ENCODE measurements around the gene STARD5. TPM values are rescaled to one million over a fixed set of nuclear protein-coding genes. Genes with fewer than 3 reads are reported as not detected.
A peak's percentile ranks its signal among the peaks of the same experiment; 100 is the strongest.

Gene STARD5
- total RNA-seq, 4 donors from 2014 or later, result 1.5 to 11.3 (median 8.5) TPM

DNA sequence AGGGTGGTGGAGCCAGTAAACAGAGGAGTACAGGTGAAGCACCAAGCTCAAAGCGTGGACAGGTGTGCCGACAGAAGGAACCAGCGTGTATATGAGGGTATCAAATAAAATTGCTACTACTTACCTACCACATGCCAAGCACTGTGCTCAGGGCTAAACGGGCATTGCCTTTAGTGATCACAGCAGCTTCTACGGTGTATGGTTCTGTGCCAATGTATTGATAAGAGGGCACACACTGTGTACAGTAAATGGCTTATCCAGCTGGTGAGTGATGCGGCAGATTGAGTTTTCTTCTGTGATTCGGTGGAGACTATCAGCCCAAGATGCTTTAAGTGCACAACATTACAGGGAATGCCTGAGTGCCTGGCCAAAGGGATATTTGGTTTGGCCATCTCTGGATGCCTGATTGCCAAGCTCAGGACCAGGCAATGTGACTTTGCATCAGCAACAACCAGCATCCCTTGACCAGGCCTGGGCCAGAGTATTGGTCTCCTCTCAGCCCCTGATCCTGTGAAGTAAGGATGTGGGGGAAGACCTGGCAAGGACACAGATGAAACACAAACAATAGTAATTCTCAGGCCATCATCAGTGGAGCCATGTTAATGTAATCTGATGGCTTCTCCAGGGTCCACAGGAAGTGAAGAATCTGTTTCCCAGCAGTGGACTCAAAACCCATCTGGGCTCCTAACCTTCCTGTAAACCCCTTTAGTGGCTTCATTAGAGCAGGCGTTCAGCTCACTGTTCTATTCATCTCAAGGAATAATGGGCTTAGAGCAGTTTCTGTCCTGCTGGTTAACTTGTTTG lies 14.1 kb downstream of the STARD5 start:
- 91 to 93% methylated on average over 8 of the region's 8 CpGs for WGBS, 2 donors
- intact Hi-C loops (cut with DNase I), result no loop called here

DNA sequence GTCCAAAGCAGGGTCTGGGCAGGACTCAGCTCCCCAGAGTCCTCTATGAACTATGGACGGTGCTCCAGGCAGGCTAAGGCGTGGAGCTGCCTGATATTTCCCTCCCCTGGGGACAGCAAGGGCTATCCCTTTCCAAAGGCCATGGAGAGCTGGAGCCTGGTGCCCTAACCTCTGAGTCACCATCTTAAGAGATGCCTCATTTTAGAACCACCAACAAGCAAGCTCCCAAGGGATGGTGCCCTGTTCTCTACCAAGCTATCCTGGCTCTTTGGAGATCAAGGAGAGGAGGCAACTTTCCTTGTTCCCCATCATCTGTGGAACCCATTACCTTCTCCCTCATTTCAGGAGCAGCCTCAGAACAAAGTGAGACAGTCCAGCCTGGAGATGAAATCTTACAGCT lies 15.7 kb downstream of the STARD5 start:
- TF ChIP-seq, protein P1, sequence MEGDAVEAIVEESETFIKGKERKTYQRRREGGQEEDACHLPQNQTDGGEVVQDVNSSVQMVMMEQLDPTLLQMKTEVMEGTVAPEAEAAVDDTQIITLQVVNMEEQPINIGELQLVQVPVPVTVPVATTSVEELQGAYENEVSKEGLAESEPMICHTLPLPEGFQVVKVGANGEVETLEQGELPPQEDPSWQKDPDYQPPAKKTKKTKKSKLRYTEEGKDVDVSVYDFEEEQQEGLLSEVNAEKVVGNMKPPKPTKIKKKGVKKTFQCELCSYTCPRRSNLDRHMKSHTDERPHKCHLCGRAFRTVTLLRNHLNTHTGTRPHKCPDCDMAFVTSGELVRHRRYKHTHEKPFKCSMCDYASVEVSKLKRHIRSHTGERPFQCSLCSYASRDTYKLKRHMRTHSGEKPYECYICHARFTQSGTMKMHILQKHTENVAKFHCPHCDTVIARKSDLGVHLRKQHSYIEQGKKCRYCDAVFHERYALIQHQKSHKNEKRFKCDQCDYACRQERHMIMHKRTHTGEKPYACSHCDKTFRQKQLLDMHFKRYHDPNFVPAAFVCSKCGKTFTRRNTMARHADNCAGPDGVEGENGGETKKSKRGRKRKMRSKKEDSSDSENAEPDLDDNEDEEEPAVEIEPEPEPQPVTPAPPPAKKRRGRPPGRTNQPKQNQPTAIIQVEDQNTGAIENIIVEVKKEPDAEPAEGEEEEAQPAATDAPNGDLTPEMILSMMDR (IDR thresholded peaks at IDR 0.05), result no peak
- no peak for TF ChIP-seq POLR2A (IDR thresholded peaks at IDR 0.05)
- H3K9me3 ChIP-seq, result no peaks in the 10 kb centered on the region
- H3K4me1 ChIP-seq, result peaks cover 0 to 31% of the 10 kb centered on the region in 2 donors
- no peak for DNase-seq
- peaks cover 3 to 9% of the 10 kb centered on the region in 2 donors for H3K36me3 ChIP-seq
- WGBS, 2 donors, result 77 to 81% methylated on average over 2 of the region's 2 CpGs
- intact Hi-C loops (cut with DNase I), result no loop called here
- H3K4me3 ChIP-seq (replicated peaks in 1 of 3), result no peak overlapping the region
- H3K27me3 ChIP-seq, result no peaks in the 10 kb centered on the region
- H3K27ac ChIP-seq, result no peak overlapping the region

More for the DNA sequence above, 14.1 kb downstream of the STARD5 start:
- H3K4me1 ChIP-seq, result peaks cover 0 to 19% of the 10 kb centered on the region in 2 donors
- DNase-seq, result no peak
- H3K36me3 ChIP-seq, result peaks cover 3 to 9% of the 10 kb centered on the region in 2 donors
- H3K4me3 ChIP-seq (replicated peaks in 1 of 3), result no peak overlapping the region
- no peak overlapping the region for H3K27ac ChIP-seq
- no peaks in the 10 kb centered on the region for H3K9me3 ChIP-seq
- no peak for TF ChIP-seq POLR2A (IDR thresholded peaks at IDR 0.05)
- TF ChIP-seq, protein P1 (IDR thresholded peaks at IDR 0.05), result no peak
- H3K27me3 ChIP-seq, result no peaks in the 10 kb centered on the region

DNA sequence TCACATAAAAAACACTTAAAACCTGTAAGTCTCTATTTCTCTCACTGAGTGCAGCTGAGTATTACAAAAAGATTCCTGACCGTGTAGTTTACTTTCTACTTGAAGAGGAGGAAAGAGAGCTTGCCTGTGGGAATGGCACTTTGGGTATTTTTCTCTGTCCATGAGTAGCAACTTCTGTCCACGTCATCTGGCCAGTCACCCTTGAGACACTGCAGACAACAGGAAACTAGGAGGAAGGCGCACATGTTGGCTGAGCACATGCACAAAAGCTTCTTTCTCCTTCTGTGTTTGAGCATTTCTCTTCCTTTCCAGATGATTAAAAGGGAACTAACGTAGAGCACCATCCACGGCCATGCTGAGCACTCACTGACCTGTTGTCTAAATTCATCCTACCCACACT lies 19.7 kb downstream of the STARD5 start:
- Histone ChIP-seq H3K4me3 (replicated peaks in 1 of 3) (no peak overlapping the region), H3K36me3 (peaks cover 3 to 4% of the 10 kb centered on the region in 2 donors), H3K27ac (peak overlapping the region in 2 of 3 donors; percentile 17 to 60), H3K4me1 (peaks cover 0 to 28% of the 10 kb centered on the region in 2 donors), H3K9me3 (no peaks in the 10 kb centered on the region), H3K27me3 (no peaks in the 10 kb centered on the region)
- WGBS, 2 donors, result 48 to 51% methylated on average over 5 of the region's 5 CpGs
- intact Hi-C loops (cut with DNase I), result no loop called here
- peak; percentile 48 to 54 for DNase-seq
- TF ChIP-seq POLR2A (IDR thresholded peaks at IDR 0.05), result no peak
- TF ChIP-seq, protein P1 (IDR thresholded peaks at IDR 0.05), result no peak

DNA sequence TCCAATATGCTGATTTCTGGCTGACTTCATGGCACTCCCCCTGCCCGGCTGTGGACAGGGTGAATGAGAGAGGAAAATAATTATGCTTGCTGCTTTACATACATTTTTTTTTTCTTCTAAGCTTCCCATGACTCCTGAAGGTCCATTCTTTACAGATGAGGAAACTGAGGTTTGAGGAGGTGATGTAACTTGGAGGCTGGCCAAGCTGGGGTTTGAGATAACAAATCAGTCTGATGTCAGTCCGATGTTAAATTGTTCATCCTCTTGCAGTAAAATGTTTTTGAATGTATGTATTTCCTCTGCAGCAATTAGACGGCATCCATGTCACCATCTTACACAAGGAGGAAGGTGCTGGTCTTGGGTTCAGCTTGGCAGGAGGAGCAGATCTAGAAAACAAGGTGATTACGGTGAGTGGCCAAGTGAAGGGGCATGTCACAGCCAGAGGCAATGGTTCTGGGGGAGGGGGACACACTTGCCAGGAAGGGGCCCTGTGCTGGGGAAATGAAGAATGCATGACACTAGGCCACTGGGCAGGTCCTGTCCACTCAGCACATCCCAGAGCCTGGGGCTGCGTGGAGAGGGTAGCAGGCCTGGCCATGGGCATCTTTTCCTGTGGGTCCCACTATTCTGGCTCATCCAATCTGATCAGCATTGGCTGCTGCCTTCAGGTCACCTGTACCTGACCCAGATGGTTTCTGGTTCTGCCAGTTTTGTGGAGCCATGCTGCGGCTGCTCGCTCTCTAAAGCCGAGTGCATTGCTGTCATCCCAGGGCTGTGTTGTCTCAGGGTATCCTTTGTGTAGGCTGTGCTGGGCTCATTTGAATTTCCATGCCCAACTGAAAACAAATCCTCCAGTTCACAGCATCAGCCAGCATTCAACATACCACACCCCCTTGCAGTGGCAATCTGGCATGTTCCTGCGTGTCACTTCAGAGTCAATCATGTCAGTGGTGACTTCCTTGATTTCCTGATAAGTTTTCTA lies 20.4 kb downstream of the STARD5 start:
- Histone ChIP-seq H3K36me3 (peaks cover 3 to 4% of the 10 kb centered on the region in 2 donors), H3K4me3 (replicated peaks in 1 of 3) (no peak overlapping the region), H3K9me3 (no peaks in the 10 kb centered on the region), H3K4me1 (peaks cover 0 to 33% of the 10 kb centered on the region in 2 donors), H3K27ac (peak overlapping the region in 2 of 3 donors; percentile 17 to 60), H3K27me3 (no peaks in the 10 kb centered on the region)
- intact Hi-C loops (cut with DNase I), result no loop called here
- DNase-seq, result no peak
- WGBS, 2 donors, result 74 to 76% methylated on average over 9 of the region's 9 CpGs
- TF ChIP-seq, protein P1 (IDR thresholded peaks at IDR 0.05), result no peak
- TF ChIP-seq POLR2A (IDR thresholded peaks at IDR 0.05), result no peak
